Mammary epithelial cell (primary cell): ENCODE results near the gene ELOVL6.

Experiments used
- EZH2 ChIP-seq: IDR thresholded peaks from 2 replicates; pipeline ENCODE4 v1.6.1; 2012; ENCODE audit warnings: low read length, inconsistent platforms, borderline replicate concordance
- TF ChIP-seq, protein P1 (sequence below), 2 donors: IDR thresholded peaks in 1 of 2; conservative IDR thresholded peaks in 1 of 2; 2 replicates each; pipeline ENCODE4 v1.5.1; 2011 to 2012; ENCODE audit warnings: inconsistent platforms in 2 of 2, low read length in 2 of 2, mild to moderate bottlenecking in 2 of 2, control low read depth in 1 of 2, low read depth in 1 of 2; ENCODE audit not compliant: insufficient read depth in 1 of 2; ENCODE audit errors: extremely low read depth in 1 of 2

DNA sequence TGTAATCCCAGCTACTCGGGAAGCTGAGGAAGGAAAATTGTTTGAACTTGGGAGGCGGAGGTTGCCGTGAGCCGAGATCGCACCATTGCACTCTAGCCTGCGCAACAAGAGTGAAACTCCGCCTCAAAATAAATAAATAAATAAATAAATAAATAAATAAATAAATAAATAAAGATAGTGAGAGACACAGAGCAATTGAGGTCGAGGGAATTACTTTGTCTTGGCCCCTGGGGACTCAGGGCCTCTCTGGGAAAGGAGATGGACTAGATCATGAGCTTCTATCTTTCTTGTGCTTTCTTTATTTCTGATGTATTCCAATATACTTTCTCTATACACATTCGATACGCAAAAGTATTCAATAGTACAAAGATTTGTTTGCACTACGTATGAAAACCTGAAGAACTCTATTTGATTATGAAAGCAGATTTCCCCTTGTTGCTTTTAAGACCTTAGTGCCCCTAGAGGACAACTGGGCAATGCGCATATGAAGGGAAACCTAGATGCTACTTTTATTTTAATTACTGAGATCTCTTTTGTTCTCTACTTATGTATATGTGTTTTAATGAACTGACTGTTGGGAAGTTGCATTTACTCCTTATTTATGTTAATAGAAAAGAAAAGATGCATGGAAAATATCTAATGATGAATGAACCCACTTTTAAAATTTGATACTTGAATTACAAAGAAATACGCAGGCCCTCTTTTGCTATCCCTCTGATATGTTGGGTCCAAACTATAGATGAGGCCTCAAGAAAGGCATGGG, 12.8 kb upstream of the ELOVL6 start:
- TF ChIP-seq, protein P1, sequence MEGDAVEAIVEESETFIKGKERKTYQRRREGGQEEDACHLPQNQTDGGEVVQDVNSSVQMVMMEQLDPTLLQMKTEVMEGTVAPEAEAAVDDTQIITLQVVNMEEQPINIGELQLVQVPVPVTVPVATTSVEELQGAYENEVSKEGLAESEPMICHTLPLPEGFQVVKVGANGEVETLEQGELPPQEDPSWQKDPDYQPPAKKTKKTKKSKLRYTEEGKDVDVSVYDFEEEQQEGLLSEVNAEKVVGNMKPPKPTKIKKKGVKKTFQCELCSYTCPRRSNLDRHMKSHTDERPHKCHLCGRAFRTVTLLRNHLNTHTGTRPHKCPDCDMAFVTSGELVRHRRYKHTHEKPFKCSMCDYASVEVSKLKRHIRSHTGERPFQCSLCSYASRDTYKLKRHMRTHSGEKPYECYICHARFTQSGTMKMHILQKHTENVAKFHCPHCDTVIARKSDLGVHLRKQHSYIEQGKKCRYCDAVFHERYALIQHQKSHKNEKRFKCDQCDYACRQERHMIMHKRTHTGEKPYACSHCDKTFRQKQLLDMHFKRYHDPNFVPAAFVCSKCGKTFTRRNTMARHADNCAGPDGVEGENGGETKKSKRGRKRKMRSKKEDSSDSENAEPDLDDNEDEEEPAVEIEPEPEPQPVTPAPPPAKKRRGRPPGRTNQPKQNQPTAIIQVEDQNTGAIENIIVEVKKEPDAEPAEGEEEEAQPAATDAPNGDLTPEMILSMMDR (conservative IDR thresholded peaks at IDR 0.05 in 1 of 2, IDR thresholded peaks at IDR 0.05 in 1 of 2; ENCODE audit: extremely low read depth in 1 of 2, insufficient read depth in 1 of 2, low read depth in 1 of 2, low read length in 2 of 2): peak; percentile 81 to 93
- no peak for TF ChIP-seq EZH2
